Measurements from ENCODE around the gene CHRNA9. TPM values are rescaled to one million over a fixed set of nuclear protein-coding genes. Genes with fewer than 3 reads are reported as not detected.

The CHRNA9 gene
- total RNA-seq, 4 donors from 2014 or later = not detected

DNA sequence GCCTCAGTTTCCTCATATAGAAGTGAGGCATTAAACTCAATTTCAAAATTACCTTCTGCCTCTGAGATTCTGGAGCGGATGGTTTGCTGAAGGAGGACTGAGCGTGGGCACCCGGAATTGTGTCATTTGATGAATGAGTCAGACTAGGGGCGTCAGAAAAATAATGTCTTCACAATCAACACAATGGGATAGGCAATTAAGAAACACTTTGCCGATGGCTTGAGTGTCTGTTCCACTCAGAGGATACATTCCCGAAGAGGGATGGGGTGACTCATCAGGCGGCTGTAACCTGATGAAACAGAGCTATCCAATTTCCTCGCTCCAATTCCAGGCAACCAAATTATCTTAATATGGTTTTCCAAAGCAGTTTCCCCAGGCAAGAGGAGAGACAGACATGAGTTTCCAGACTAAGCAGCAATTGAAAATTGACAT is 1.2 kb upstream of the CHRNA9 start:
- TF ChIP-seq, protein P1, sequence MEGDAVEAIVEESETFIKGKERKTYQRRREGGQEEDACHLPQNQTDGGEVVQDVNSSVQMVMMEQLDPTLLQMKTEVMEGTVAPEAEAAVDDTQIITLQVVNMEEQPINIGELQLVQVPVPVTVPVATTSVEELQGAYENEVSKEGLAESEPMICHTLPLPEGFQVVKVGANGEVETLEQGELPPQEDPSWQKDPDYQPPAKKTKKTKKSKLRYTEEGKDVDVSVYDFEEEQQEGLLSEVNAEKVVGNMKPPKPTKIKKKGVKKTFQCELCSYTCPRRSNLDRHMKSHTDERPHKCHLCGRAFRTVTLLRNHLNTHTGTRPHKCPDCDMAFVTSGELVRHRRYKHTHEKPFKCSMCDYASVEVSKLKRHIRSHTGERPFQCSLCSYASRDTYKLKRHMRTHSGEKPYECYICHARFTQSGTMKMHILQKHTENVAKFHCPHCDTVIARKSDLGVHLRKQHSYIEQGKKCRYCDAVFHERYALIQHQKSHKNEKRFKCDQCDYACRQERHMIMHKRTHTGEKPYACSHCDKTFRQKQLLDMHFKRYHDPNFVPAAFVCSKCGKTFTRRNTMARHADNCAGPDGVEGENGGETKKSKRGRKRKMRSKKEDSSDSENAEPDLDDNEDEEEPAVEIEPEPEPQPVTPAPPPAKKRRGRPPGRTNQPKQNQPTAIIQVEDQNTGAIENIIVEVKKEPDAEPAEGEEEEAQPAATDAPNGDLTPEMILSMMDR (IDR thresholded peaks at IDR 0.05; ENCODE audit: low read depth) = no peak

DNA sequence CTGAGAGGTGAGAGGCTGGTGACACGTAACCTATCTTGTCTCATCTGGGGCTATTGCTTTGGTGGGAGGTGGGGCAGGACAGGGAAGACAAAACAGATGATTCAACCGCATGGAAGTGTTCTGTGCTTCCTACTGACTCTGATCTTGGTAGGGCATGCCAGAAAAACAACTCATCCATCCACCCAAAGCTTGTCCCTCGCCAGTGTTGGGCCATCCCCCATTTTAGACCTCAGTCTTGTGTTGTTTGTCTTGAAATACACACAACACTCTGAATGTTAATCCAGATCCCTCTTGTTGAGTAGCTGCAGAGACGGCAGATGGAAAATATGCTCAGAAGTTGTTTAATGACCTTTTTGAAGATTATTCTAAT is 377 bp downstream of the CHRNA9 start:
- TF ChIP-seq, protein P1 (IDR thresholded peaks at IDR 0.05; ENCODE audit: low read depth) = no peak

DNA sequence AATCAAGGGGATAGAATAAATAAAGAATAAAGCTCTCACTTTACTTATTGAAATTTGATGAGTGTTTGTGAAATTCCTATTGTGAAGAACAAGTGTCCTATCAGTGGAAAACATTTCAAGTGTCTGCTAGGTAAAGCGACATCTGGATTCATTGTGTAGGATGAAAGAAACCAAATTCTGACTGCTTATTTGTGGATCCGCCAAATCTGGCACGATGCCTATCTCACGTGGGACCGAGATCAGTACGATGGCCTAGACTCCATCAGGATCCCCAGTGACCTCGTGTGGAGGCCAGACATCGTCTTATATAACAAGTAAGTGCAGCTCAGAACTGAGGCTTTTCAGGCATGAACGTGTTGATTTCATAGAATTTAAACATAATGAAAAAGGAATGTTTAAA is 1.9 kb downstream of the CHRNA9 start:
- TF ChIP-seq, protein P1 (IDR thresholded peaks at IDR 0.05; ENCODE audit: low read depth) = no peak

DNA sequence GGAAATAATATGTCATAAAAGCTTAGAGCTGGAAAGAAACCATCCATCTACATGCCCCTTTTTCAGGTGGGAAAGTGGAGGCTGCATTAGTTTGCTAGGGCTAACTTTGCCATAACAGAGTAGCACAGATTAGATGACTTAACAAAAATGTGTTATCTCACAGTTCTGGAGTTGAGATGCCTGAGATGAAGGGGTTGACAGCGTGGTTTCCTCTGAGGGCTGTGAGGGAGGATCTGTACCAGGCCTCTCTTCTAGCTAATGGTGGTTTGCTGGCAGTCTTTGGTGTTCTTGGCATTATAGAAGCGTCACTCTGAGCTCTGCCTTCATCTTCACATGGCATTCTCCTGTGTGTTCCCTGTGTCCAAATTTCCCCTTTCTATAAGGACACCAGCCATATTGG is 2.4 kb downstream of the CHRNA9 start:
- TF ChIP-seq, protein P1 (IDR thresholded peaks at IDR 0.05; ENCODE audit: low read depth) = no peak

DNA sequence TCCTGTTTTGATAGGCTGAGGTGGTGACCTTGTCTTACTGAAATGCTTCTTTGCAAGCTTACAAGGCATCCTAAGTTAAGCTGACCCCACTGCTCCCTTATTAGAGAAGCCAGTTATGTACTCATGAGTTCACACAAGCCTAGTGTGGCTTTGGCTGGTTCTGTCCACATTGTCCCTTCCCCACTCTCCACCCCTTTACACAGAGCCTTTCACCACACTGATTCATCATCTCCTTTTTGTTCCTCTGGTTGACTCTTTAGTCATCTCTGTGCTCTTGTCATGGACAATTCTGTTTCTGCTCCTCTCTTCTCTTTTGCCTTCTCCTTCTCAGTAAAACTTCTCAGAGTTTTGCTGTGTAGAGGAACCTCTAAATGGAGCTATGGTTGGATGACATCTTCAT is 4.9 kb downstream of the CHRNA9 start:
- TF ChIP-seq, protein P1 (IDR thresholded peaks at IDR 0.05; ENCODE audit: low read depth) = no peak

DNA sequence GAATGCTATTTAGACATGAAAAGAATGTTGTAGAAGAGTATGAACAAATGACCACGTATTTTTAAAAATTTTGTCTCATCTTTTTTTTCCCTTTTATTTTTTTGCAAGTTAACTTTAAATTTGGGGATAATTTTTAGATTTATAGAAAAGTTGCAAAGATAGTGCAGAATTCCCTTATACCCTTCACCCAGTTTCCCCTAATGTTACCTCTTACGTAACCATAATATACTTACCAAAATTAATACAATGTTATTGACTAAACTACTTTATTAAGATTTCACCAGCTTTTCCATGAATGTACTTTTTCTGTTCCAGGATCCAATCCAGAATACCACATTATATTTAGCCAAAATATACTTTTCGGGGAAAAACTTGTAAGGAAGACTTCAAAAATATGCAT is 12.3 kb downstream of the CHRNA9 start:
- TF ChIP-seq, protein P1 (IDR thresholded peaks at IDR 0.05; ENCODE audit: low read depth) = no peak

DNA sequence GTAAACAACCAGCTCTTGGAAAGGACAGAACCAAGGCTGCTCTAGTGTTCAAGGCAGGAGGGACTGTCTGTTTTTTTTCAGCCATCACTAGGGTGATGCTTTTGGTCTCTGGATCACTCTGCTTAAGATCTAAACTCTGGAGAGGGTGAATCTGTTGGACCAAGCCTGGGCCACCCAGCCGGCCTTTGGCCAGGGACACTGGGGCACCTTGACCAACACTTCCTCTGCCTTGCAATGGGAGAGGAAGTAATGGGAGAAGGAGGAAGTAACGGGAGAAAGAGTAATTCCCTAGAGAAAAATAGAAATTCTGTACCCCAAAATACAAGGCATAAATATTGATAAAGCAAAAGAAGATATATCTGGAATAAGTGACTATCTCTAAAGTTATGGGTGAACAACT is 12.9 kb downstream of the CHRNA9 start:
- TF ChIP-seq, protein P1 (IDR thresholded peaks at IDR 0.05; ENCODE audit: low read depth) = no peak
